Osteoblast (primary cell): ENCODE measurements around the gene XBP1. TPM values are rescaled to one million over a fixed set of nuclear protein-coding genes. Genes with fewer than 3 reads are reported as not detected.

Experiments
- DNase-seq: peaks from one replicate; pipeline ENCODE4 v3.0.0; 2011; ENCODE audit warnings: low spot score, mixed read lengths; ENCODE audit not compliant: insufficient read length; ENCODE audit errors: missing footprints
- H2AFZ ChIP-seq: 2 replicates; pipeline ENCODE4 v1.6.0; 2011; ENCODE audit warnings: mild to moderate bottlenecking, low read length
- H3K27ac ChIP-seq: 2 replicates; pipeline ENCODE4 v1.5.1; 2011; ENCODE audit warnings: mild to moderate bottlenecking, low read depth, low read length, moderate library complexity
- H3K27me3 ChIP-seq: 2 replicates; pipeline ENCODE4 v1.6.0; 2012; ENCODE audit warnings: mild to moderate bottlenecking, control low read depth, inconsistent platforms, low read length, moderate library complexity; ENCODE audit not compliant: insufficient read depth
- H3K36me3 ChIP-seq: 2 replicates; pipeline ENCODE4 v1.5.1; 2011; ENCODE audit warnings: mild to moderate bottlenecking, low read length, control low read depth, moderate library complexity; ENCODE audit not compliant: insufficient read depth
- H3K4me1 ChIP-seq: 2 replicates; pipeline ENCODE4 v1.5.1; 2011; ENCODE audit warnings: mild to moderate bottlenecking, low read length, control low read depth, moderate library complexity; ENCODE audit not compliant: insufficient read depth
- H3K4me2 ChIP-seq: 2 replicates; pipeline ENCODE4 v1.6.0; 2011; ENCODE audit warnings: mild to moderate bottlenecking, low read length; ENCODE audit not compliant: insufficient read depth
- H3K4me3 ChIP-seq: fragments of 200-600 bp; sonication (generic); 3 replicates; pipeline ENCODE4 v1.5.1; 2012; ENCODE audit warnings: mild to moderate bottlenecking, low read length, inconsistent platforms; ENCODE audit not compliant: insufficient read depth
- H3K79me2 ChIP-seq: 2 replicates; pipeline ENCODE4 v1.6.0; 2012; ENCODE audit warnings: mild to moderate bottlenecking, low read length, control low read depth, inconsistent platforms; ENCODE audit not compliant: insufficient read depth
- H3K9me3 ChIP-seq: 2 replicates; pipeline ENCODE4 v1.5.1; 2011; ENCODE audit warnings: low read depth, low read length, control low read depth
- H4K20me1 ChIP-seq: 2 replicates; pipeline ENCODE4 v1.6.0; 2012; ENCODE audit warnings: mild to moderate bottlenecking, low read length, control low read depth; ENCODE audit not compliant: insufficient read depth
- total RNA-seq: library from RNA; depleted of rRNA; stranded (reverse); fragments of >200 nt; gene quantifications from 2 replicates; pipeline ENCODE4 v1.2.3, GENCODE V29; 2012
- TF ChIP-seq, protein P1 (sequence below): IDR thresholded peaks from 2 replicates; pipeline ENCODE4 v1.5.1; 2011; ENCODE audit warnings: mild to moderate bottlenecking, low read depth, low read length, moderate library complexity; ENCODE audit errors: extremely low read depth

The XBP1 gene
- total RNA-seq, 1 donor, result 219 TPM

- H3K79me2 ChIP-seq, result peaks cover 37% of the 10 kb centered on the region
- no peaks in the 10 kb centered on the region for H3K27me3 ChIP-seq
- no peak overlapping the region for H3K27ac ChIP-seq
- no peaks in the 10 kb centered on the region for H3K9me3 ChIP-seq
- peaks cover 11% of the 10 kb centered on the region for H4K20me1 ChIP-seq
- no peak overlapping the region for H2AFZ ChIP-seq
- peaks cover 17% of the 10 kb centered on the region for H3K4me1 ChIP-seq
- DNase-seq, result no peak
- H3K4me2 ChIP-seq, result peak overlapping the region; percentile 74
- TF ChIP-seq, protein P1, sequence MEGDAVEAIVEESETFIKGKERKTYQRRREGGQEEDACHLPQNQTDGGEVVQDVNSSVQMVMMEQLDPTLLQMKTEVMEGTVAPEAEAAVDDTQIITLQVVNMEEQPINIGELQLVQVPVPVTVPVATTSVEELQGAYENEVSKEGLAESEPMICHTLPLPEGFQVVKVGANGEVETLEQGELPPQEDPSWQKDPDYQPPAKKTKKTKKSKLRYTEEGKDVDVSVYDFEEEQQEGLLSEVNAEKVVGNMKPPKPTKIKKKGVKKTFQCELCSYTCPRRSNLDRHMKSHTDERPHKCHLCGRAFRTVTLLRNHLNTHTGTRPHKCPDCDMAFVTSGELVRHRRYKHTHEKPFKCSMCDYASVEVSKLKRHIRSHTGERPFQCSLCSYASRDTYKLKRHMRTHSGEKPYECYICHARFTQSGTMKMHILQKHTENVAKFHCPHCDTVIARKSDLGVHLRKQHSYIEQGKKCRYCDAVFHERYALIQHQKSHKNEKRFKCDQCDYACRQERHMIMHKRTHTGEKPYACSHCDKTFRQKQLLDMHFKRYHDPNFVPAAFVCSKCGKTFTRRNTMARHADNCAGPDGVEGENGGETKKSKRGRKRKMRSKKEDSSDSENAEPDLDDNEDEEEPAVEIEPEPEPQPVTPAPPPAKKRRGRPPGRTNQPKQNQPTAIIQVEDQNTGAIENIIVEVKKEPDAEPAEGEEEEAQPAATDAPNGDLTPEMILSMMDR, result no peak
- H3K36me3 ChIP-seq, result peaks cover 10% of the 10 kb centered on the region
- no peak overlapping the region for H3K4me3 ChIP-seq
Measured at GRCh38 chr22:28802595-28803123, 2.3 kb upstream of the XBP1 start.

DNA sequence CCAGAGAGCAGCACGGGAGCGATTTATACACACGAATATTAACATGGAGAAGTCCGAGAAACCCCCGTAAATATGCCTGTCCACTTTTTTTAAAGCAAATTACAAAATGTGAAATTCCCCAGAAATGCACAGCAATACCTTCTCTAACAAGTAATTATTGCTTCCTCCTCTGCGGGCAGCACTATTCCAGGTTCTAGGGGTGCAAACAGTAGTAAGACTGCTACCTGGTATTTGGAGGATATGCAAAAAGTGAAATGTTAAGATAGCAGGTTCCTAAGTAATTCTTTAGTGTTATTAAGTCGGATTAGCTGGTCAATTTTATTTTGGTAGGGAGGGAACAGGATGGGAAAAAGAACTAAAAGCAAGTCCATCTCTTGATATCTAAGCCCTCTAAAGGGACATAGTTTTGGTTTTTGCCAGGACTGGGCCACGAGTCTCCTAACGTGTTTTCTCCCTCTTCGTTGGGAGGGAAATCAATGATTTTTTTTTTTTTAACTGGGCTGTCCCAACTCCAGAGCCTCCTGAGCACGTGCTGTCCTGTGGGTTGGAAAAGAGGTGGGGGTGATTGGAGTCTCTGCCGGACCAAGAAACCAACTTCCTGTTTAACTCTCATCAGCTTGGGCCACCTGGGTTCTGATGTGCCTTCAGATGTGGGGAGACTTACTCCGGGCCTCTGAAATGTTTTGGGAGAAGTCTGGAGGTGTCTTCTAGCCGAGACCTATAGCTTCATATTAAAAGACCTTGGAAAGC is 1.7 kb upstream of the XBP1 start:
- Histone ChIP-seq H3K9me3 (no peaks in the 10 kb centered on the region), H3K79me2 (peaks cover 42% of the 10 kb centered on the region), H3K4me1 (peaks cover 17% of the 10 kb centered on the region), H3K4me3 (peak overlapping the region; percentile 33), H3K27ac (peak overlapping the region; percentile 17), H4K20me1 (peaks cover 16% of the 10 kb centered on the region), H3K4me2 (peak overlapping the region; percentile 74), H3K36me3 (peaks cover 17% of the 10 kb centered on the region), H3K27me3 (no peaks in the 10 kb centered on the region), H2AFZ (peak overlapping the region; percentile 46)
- TF ChIP-seq, protein P1, result no peak
- peak; percentile 76 for DNase-seq

- Histone ChIP-seq H3K36me3 (peaks cover 39% of the 10 kb centered on the region), H3K27ac (peak overlapping the region; percentile 94), H2AFZ (no peak overlapping the region), H4K20me1 (peaks cover 38% of the 10 kb centered on the region), H3K79me2 (peaks cover 64% of the 10 kb centered on the region), H3K4me2 (peak overlapping the region; percentile 92), H3K4me1 (peaks cover 21% of the 10 kb centered on the region), H3K9me3 (no peaks in the 10 kb centered on the region), H3K27me3 (no peaks in the 10 kb centered on the region), H3K4me3 (peak overlapping the region; percentile 86)
- DNase-seq, result peak; percentile 87
- TF ChIP-seq, protein P1, result no peak
Measured at GRCh38 chr22:28799606-28800307, 612 bp downstream of the XBP1 start.
